ENCODE measurements around the gene TOLLIP. TPM values are rescaled to one million over a fixed set of nuclear protein-coding genes. Genes with fewer than 3 reads are reported as not detected.
"Not testable (repeated sequence)": the region's sequence is repeated elsewhere in the genome, so short reads cannot be mapped to it uniquely, and the experiment has no call there.

TOLLIP gene
- total and polyA plus RNA-seq, 9 of the 15 experiments (the other 6 are each of a cell fraction or from before 2014, with no cell fraction given): 0.23 to 22.8 (median 7.1) TPM

DNA sequence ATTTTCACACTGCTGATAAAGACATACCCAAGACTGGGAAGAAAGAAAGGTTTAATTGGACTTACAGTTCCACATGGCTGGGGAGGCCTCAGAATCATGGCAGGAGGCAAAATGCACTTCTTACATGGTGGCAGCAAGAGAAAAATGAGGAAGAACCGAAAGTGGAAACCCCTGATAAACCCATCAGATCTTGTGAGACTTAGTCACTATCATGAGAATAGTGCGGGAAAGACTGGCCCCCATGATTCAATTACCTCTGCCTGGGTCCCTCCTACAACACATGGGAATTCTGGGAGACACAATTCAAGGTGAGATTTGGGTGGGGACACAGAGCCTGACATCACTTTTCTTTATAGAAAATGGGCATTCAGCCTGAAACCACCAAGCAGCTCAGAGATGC lies 42.5 kb downstream of the TOLLIP start:
- intact Hi-C loops (cut with micrococcal nuclease); ATAC-seq; DNase-seq (ENCODE audit: extremely low read depth in 1 of 4, low spot score in 3 of 4); H3K9me1 ChIP-seq (ENCODE audit: control insufficient read depth, insufficient read depth, low read length); H3K4me2 ChIP-seq (ENCODE audit: insufficient read depth, low read length); H3K27me3 ChIP-seq (ENCODE audit: control insufficient read depth in 2 of 2, insufficient read depth in 2 of 2, low read length in 2 of 2); POLR2A ChIA-PET; H3K9ac ChIP-seq (ENCODE audit: insufficient read depth in 1 of 2, low read depth in 2 of 2, low read length in 2 of 2); H3K27ac ChIP-seq (ENCODE audit: extremely low read depth, low read depth, low read length); H3K4me3 ChIP-seq; H4K20me1 ChIP-seq (replicated peaks; ENCODE audit: control insufficient read depth, insufficient read depth, low read length); in situ Hi-C loops (cut with MboI); H2AFZ ChIP-seq (ENCODE audit: low read depth, low read length); CTCF ChIA-PET (ENCODE audit: low intra/inter-chr PET ratio); H3K9me3 ChIP-seq (replicated peaks; ENCODE audit: control insufficient read depth, insufficient read depth, low read depth, low read length); BruUV-seq (replicated peaks); H3K79me2 ChIP-seq (ENCODE audit: control insufficient read depth, insufficient read depth, low read length); FAIRE-seq; H3K36me3 ChIP-seq (ENCODE audit: control insufficient read depth, insufficient read depth, low read length): not testable (repeated sequence)
- TF ChIP-seq ZNF766 (CRISPR knock-in tag; conservative IDR thresholded peaks at IDR 0.05): 0 out of 2 replicates have a peak, but pooled peaks have one; percentile 50
- peaks cover 7 to 28% of the 10 kb centered on the region in 2 experiments; a peak in 4 of 5 replicates for H3K4me1 ChIP-seq (replicated peaks in 1 of 2; ENCODE audit: control insufficient read depth in 2 of 2, insufficient read depth in 2 of 2, low read length in 2 of 2)
- WGBS (ENCODE audit: insufficient coverage, low coverage, missing lambda C conversion rate): 0% methylated on average over 2 of the region's 2 CpGs

DNA sequence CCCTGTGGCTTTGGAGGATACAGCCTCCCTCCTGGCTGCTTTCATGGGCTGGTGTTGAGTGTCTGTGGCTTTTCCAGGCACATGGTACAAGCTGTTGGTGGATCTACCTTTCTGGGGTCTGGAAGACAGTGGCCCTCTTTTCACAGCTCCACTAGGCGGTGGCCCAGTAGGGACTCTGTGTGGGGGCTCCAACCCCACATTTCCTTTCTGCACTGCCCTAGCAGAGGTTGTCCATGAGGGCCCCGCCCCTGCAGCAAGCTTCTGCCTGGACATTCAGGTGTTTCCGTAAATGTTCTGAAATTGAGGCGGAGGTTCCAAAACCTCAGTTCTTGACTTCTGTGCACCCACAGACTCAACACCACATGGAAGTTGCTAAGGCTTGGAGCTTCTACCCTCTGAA lies 44.0 kb downstream of the TOLLIP start:
- not testable (repeated sequence) for FAIRE-seq

More for the DNA sequence above, 44.0 kb downstream of the TOLLIP start:
- intact Hi-C loops (cut with micrococcal nuclease); H3K36me3 ChIP-seq (ENCODE audit: control insufficient read depth, insufficient read depth, low read length); DNase-seq (ENCODE audit: extremely low read depth in 1 of 4, low spot score in 3 of 4); H3K4me3 ChIP-seq; H3K27ac ChIP-seq (ENCODE audit: extremely low read depth, low read depth, low read length); H2AFZ ChIP-seq (ENCODE audit: low read depth, low read length); H3K9ac ChIP-seq (ENCODE audit: insufficient read depth in 1 of 2, low read depth in 2 of 2, low read length in 2 of 2); CTCF ChIA-PET (ENCODE audit: low intra/inter-chr PET ratio); H3K4me2 ChIP-seq (ENCODE audit: insufficient read depth, low read length); POLR2A ChIA-PET; H3K79me2 ChIP-seq (ENCODE audit: control insufficient read depth, insufficient read depth, low read length); H3K27me3 ChIP-seq (ENCODE audit: control insufficient read depth in 2 of 2, insufficient read depth in 2 of 2, low read length in 2 of 2); H3K9me1 ChIP-seq (ENCODE audit: control insufficient read depth, insufficient read depth, low read length); H3K9me3 ChIP-seq (replicated peaks; ENCODE audit: control insufficient read depth, insufficient read depth, low read depth, low read length); H4K20me1 ChIP-seq (replicated peaks; ENCODE audit: control insufficient read depth, insufficient read depth, low read length); BruUV-seq (replicated peaks); in situ Hi-C loops (cut with MboI); ATAC-seq: not testable (repeated sequence)
- H3K4me1 ChIP-seq (replicated peaks in 1 of 2; ENCODE audit: control insufficient read depth in 2 of 2, insufficient read depth in 2 of 2, low read length in 2 of 2): peaks cover 5 to 31% of the 10 kb centered on the region in 2 experiments; a peak in 4 of 5 replicates
- 33% methylated on average over 4 of the region's 4 CpGs for WGBS (ENCODE audit: insufficient coverage, low coverage, missing lambda C conversion rate)

All from K562 (cell line).